CD4-positive, alpha-beta T cell (primary cell): ENCODE data around the gene IP6K3. TPM values are rescaled to one million over a fixed set of nuclear protein-coding genes. Genes with fewer than 3 reads are reported as not detected.

Source experiments
- ATAC-seq: fragments of 200-7000 bp; cut with Tn5 transposase; one replicate; pipeline ENCODE4 v1.10.0; 2022; ENCODE audit warnings: mild to moderate bottlenecking; ENCODE audit not compliant: poor library complexity
- CTCF ChIA-PET: fragments of 350-600 bp; sonication (Branson Sonifier 250); formaldehyde crosslinking; loops from one replicate; lab custom pipeline; 2021; ENCODE audit warnings: antibody characterized with exemption, inconsistent platforms; lab: Charles Lee
- POLR2A ChIA-PET: fragments of 350-600 bp; sonication (Branson Sonifier 250); formaldehyde crosslinking; loops from one replicate; lab custom pipeline; 2021; ENCODE audit warnings: antibody characterized with exemption, inconsistent platforms; lab: Charles Lee
- DNase-seq, 14 experiments: peaks; one replicate each; pipeline ENCODE4 v3.0.0-alpha.2; 2013 to 2020; ENCODE audit warnings: mixed read lengths in 2 of 14
- H3K27ac ChIP-seq, 2 donors: one replicate each; pipeline versions ENCODE4 v1.5.1 to v1.7.0; 2013; ENCODE audit warnings: low read length in 2 of 2, low read depth in 1 of 2, mild to moderate bottlenecking in 1 of 2
- H3K27me3 ChIP-seq, 2 experiments: 1 replicate in 1 of 2; 2 replicates in 1 of 2; pipeline versions ENCODE4 v1.6.1 to v1.7.0; 2013; ENCODE audit warnings: low read length in 2 of 2, control low read depth in 1 of 2, mild to moderate bottlenecking in 1 of 2, moderate library complexity in 1 of 2; ENCODE audit not compliant: insufficient read depth in 2 of 2, control insufficient read depth in 1 of 2
- H3K36me3 ChIP-seq: one replicate; pipeline ENCODE4 v1.6.1; 2013; ENCODE audit warnings: low read length, control low read depth; ENCODE audit not compliant: insufficient read depth
- H3K4me1 ChIP-seq: one replicate; pipeline ENCODE4 v1.6.1; 2013; ENCODE audit warnings: low read length, control low read depth; ENCODE audit not compliant: insufficient read depth
- H3K4me3 ChIP-seq: one replicate; pipeline ENCODE4 v1.5.1; 2013; ENCODE audit warnings: mild to moderate bottlenecking, low read length, moderate library complexity
- H3K9me3 ChIP-seq, 2 experiments: 1 replicate in 1 of 2; 2 replicates in 1 of 2; pipeline versions ENCODE4 v1.6.1 to v1.7.0; 2013; ENCODE audit warnings: low read length in 2 of 2, mild to moderate bottlenecking in 2 of 2, control low read depth in 1 of 2, moderate library complexity in 1 of 2; ENCODE audit not compliant: control insufficient read depth in 1 of 2, insufficient read depth in 1 of 2
- H3K27ac Mint-ChIP-seq: one replicate; pipeline ENCODE4 v1.8.0; 2020; ENCODE audit warnings: mixed read lengths
- H3K27me3 Mint-ChIP-seq: one replicate; pipeline ENCODE4 v1.8.0; 2021; ENCODE audit warnings: mixed read lengths
- H3K36me3 Mint-ChIP-seq: one replicate; pipeline ENCODE4 v1.8.0; 2021; ENCODE audit warnings: low read depth, mixed read lengths
- H3K4me1 Mint-ChIP-seq: one replicate; pipeline ENCODE4 v1.8.0; 2021; ENCODE audit warnings: low read depth, mixed read lengths
- H3K4me3 Mint-ChIP-seq: one replicate; pipeline ENCODE4 v1.8.0; 2020; ENCODE audit warnings: mild to moderate bottlenecking, mixed read lengths
- H3K9me3 Mint-ChIP-seq: one replicate; pipeline ENCODE4 v1.8.0; 2020; ENCODE audit warnings: mixed read lengths
- intact Hi-C, 2 experiments: fragments of 100-400 bp; cut with DNase I in 1 of 2; cut with micrococcal nuclease in 1 of 2; formaldehyde crosslinking; loops; one replicate each; pipeline versions ENCODE4 v1.15.1 to v1.9.0; 2023 to 2025; cut with DNase I, micrococcal nuclease
- total RNA-seq, 174 experiments: library from RNA in 2 of 174; stranded (reverse) in 2 of 174; gene quantifications; one replicate each; pipeline ENCODE4 v1.2.3 and lab custom pipeline; 2021 to 2026
- TF ChIP-seq, protein P1 (sequence below): fragments of 200-600 bp; IDR thresholded peaks from one replicate; pipeline ENCODE4 v1.8.0; 2022; ENCODE audit warnings: antibody characterized with exemption, mild to moderate bottlenecking

The IP6K3 gene
- total RNA-seq, 2 experiments from 2014 or later: not detected

- peaks cover 5% of the 10 kb centered on the region for H3K4me1 ChIP-seq
- no peak for DNase-seq
- no peak for ATAC-seq
- no peaks in the 10 kb centered on the region for H3K9me3 ChIP-seq
- no peaks in the 10 kb centered on the region for H3K36me3 ChIP-seq
- TF ChIP-seq, protein P1, sequence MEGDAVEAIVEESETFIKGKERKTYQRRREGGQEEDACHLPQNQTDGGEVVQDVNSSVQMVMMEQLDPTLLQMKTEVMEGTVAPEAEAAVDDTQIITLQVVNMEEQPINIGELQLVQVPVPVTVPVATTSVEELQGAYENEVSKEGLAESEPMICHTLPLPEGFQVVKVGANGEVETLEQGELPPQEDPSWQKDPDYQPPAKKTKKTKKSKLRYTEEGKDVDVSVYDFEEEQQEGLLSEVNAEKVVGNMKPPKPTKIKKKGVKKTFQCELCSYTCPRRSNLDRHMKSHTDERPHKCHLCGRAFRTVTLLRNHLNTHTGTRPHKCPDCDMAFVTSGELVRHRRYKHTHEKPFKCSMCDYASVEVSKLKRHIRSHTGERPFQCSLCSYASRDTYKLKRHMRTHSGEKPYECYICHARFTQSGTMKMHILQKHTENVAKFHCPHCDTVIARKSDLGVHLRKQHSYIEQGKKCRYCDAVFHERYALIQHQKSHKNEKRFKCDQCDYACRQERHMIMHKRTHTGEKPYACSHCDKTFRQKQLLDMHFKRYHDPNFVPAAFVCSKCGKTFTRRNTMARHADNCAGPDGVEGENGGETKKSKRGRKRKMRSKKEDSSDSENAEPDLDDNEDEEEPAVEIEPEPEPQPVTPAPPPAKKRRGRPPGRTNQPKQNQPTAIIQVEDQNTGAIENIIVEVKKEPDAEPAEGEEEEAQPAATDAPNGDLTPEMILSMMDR: no peak
- H3K4me3 ChIP-seq: no peak overlapping the region
- Mint-ChIP-seq H3K4me1 (peaks cover 5% of the 10 kb centered on the region), H3K36me3 (no peaks in the 10 kb centered on the region), H3K27ac (no peak overlapping the region), H3K9me3 (no peaks in the 10 kb centered on the region), H3K4me3 (no peak overlapping the region), H3K27me3 (peaks cover 12% of the 10 kb centered on the region)
- no peak overlapping the region for H3K27ac ChIP-seq
- ChIA-PET POLR2A (interaction anchor here (0.5 kb wide), 1 partner anchor 11 kb away, joined by 3 read pairs; no protein-coding TSS in a partner anchor), CTCF (interaction anchor here (0.7 to 3.7 kb wide), 3 partner anchors 26 to 34 kb away, joined by 3 to 26 read pairs (median 4); partner anchors contain the start of gene UQCC2)
- H3K27me3 ChIP-seq: peaks cover 4% of the 10 kb centered on the region in 2 experiments
- intact Hi-C loops: loop anchor here (1.0 kb wide), 3 partner anchors 34 to 409 kb away; partner anchors contain the start of gene UQCC2 (in 2 of the 2)
Observed at GRCh38 chr6:33744895-33745546, 1.7 kb downstream of the IP6K3 start.

GRCh38 chr6:33744001-33744848 lies 2.5 kb downstream of the IP6K3 start:
- peaks cover 4% of the 10 kb centered on the region in 2 experiments for H3K27me3 ChIP-seq
- no peak overlapping the region for H3K27ac Mint-ChIP-seq

DNA sequence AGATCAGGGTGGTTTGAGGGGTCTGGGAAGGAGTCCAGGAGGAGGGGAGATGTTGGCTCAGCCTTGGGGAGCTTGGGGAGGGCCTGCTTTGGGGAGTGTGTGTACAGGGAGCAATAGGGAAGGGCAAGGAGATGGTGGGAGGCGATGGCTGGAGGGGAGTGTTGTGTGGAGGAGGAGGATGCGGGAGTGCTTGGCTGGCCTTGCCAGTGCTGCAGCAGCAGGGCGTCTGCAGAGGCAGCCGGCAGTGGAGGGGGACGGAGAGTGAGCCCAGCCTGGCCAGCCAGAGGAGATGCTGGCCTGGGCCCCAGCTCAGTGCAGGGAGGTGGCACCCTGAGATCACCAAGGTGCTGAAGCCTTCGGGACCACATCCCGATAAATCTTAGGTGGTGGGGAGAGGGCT lies 3.9 kb downstream of the IP6K3 start:
- intact Hi-C loops: no loop called here
- H3K9me3 ChIP-seq: no peaks in the 10 kb centered on the region
- H3K27me3 Mint-ChIP-seq: peaks cover 12% of the 10 kb centered on the region
- DNase-seq: no peak
- H3K36me3 ChIP-seq: no peaks in the 10 kb centered on the region
- TF ChIP-seq, protein P1: no peak
- H3K27ac Mint-ChIP-seq: no peak overlapping the region
- ChIA-PET CTCF (interaction anchor here (3.7 kb wide), 1 partner anchor 32 kb away, joined by 26 read pairs; the partner anchor contains the start of gene UQCC2), POLR2A (no interaction called here)
- no peaks in the 10 kb centered on the region for H3K9me3 Mint-ChIP-seq
- H3K27ac ChIP-seq: no peak overlapping the region
- ATAC-seq: no peak
- H3K4me3 Mint-ChIP-seq: no peak overlapping the region
- no peaks in the 10 kb centered on the region for H3K36me3 Mint-ChIP-seq
- H3K4me1 ChIP-seq: peaks cover 5% of the 10 kb centered on the region
- H3K4me1 Mint-ChIP-seq: peaks cover 5% of the 10 kb centered on the region
- H3K4me3 ChIP-seq: no peak overlapping the region
- peaks cover 4% of the 10 kb centered on the region in 2 experiments for H3K27me3 ChIP-seq

More at GRCh38 chr6:33744001-33744848, 2.5 kb downstream of the IP6K3 start:
- Histone ChIP-seq H3K36me3 (no peaks in the 10 kb centered on the region), H3K4me1 (peaks cover 5% of the 10 kb centered on the region), H3K9me3 (no peaks in the 10 kb centered on the region), H3K4me3 (no peak overlapping the region), H3K27ac (no peak overlapping the region)
- DNase-seq: peak; percentile 51 to 85 (median 65)
- TF ChIP-seq, protein P1: peak; percentile 86
- no peaks in the 10 kb centered on the region for H3K36me3 Mint-ChIP-seq
- H3K4me3 Mint-ChIP-seq: no peak overlapping the region
- intact Hi-C loops: loop anchor here (1.0 kb wide), 3 partner anchors 33 to 410 kb away; partner anchors contain the start of gene UQCC2 (in 2 of the 2)
- CTCF ChIA-PET: interaction anchor here (0.7 to 3.7 kb wide), 5 partner anchors 18 to 33 kb away, joined by 3 to 26 read pairs (median 3); partner anchors contain the start of gene UQCC2
- H3K9me3 Mint-ChIP-seq: no peaks in the 10 kb centered on the region
- H3K27me3 Mint-ChIP-seq: peaks cover 12% of the 10 kb centered on the region
- ATAC-seq: peak; percentile 94
- POLR2A ChIA-PET: interaction anchor here (0.5 to 1.2 kb wide), 2 partner anchors 12 to 33 kb away, joined by 3 to 6 read pairs; partner anchors contain the start of gene UQCC2
- H3K4me1 Mint-ChIP-seq: peaks cover 5% of the 10 kb centered on the region
